NCI-H748 (cell line): Measurements from ENCODE around the gene ABCC9.

ENCODE experiments used
- DNase-seq: peaks from one replicate; lab custom pipeline; 2025; ENCODE audit not compliant: unreplicated experiment; lab: John Stamatoyannopoulos, UW

The ABCC9 gene

DNA sequence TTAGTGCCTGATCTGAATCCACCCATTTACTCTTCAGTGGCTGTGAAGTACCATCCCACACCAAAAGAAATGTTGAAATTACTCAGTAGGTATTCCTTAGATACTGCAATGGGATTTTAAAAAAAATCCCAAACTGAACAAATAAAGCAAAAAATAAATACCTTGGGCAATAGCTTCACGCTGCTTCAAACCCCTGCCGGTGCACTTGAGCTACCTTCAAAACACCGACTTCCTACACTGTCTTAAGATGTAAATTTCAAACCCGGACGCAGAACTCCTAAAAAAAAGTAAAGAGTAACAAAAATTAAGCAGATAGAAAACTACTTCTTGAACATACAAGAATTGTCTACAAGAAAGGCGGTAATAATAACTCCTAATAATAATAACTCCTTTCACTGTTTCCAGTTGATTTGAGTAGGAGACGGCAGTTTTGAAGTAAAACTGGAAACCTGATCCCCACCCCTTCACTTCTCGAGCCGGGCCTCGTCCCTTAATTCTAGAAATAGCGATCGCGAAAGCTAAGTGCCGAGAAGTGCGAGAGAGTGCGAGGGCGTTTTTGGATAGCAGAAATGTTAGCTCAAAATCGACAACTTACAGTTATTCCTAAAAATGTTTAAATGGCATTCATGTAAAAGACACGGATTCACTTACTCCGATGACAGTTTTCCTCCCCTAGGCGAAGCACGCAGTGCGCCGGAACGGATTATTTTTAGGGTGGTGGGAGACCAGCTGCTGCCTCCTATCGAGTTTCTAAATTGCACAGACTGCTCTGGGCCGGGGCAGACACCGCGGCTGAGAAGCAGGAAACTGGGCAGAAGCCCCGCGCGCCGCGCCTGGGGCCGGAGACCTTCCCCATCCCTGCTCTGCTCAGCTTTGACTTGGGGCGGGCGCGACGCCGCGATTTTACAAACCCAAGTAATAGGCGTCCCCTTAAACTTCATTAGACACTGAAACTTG lies at the start of gene ABCC9:
ABCC9 (minus strand) TSS at position 878 of the 957 bp plus-strand sequence. CDS start 4,752 bp downstream, outside the sequence.
- no peak for DNase-seq

DNA sequence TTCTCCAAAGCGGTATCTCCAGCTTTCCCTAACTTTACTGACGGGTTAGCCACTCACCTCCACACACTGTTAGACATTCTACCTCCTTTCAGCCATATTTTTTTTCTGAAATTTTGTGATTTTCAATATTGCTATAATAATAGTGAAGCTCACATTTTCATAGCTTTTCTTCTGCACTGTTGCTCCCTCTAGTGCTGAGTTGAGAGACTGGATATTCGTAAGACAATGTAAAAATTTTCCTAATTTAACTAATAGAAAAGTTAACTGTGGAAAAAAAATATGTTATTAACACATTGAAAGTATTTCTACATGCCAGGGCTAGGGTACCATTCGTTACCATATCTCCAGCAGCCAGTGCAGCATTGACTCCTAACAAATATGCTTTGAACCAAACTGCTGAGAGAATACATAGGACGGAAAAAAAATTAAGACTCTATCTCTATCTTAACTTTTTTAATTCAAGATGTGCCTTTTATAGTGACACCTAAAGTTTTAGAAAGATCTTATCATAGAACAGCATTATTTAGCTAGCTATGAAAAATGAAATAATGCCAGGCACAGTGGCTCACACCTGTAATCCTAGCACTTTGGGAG lies 48.7 kb upstream of the ABCC9 start:
- DNase-seq = peak; percentile 2

DNA sequence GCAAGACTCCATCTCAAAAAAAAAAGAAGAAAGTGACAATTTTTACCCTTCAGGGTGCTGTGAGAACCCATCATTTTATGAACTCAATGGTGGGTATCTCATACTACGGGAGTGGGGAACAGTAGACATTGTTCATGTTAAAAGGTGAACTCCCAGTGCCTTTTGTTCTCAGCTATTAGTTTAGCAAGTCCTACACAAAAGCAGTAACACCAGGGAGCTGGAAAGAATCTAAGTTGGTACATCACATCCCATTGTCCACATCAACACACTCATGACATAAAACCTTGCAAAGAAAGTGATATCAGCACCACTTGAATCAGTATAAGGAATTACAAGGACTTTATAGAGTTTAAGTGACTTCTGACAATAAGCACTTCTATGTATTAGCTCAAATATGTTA lies 47.4 kb upstream of the ABCC9 start:
- DNase-seq = no peak

DNA sequence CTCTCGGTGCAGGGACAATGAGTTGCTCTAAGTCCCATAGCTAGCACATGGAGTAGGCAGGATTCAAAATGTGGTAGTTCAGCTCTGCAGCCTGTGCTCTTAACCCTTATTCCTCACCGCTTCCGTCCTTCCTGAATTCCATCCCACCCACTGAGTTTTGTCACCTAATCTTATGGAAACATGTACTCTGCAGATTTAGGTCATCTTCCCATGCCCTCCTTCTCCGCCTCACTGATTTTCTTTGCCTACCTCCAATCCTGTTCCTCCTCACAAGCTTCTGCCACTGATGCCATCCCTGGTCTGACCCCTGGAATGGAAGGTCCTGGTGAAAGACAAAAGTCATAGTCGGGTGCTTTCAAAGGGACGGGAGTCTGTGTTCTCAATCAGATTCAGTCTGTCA lies 46.5 kb upstream of the ABCC9 start:
- no peak for DNase-seq

DNA sequence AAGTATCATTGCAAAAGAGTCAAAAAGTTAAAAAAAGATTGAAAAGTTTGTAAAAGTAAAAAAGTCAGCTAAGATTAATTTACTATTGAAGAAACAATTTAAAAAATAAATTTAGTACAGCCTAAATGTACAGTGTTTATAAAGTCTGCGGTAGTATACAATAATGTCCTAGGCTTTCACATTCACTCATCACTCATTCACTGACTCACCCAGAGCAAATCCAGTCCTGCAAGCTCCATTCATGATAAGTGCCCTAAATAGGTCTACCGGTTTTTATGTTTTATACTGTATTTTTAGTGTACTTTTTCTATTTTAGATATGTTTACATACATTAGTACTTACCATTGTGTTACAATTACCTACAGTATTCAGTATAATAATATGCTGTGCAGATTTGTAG lies 43.9 kb upstream of the ABCC9 start:
- no peak for DNase-seq

DNA sequence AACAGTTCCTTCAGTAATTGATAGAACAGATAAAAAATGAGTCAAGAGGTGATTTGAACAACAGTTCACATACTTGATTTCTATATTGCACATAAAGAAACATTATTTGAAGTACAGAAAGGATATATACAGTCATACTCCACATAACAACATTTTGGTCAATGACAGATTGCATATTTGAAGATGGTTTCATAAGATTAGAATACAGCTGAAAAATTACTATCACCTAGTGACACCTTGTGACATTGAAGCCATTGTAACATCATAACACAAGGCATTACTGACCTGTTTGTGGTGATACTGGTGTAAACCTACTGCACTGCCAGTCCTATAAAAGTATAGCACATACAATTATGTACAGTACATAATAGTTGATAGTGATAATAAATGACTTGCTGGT lies 43.1 kb upstream of the ABCC9 start:
- no peak for DNase-seq

DNA sequence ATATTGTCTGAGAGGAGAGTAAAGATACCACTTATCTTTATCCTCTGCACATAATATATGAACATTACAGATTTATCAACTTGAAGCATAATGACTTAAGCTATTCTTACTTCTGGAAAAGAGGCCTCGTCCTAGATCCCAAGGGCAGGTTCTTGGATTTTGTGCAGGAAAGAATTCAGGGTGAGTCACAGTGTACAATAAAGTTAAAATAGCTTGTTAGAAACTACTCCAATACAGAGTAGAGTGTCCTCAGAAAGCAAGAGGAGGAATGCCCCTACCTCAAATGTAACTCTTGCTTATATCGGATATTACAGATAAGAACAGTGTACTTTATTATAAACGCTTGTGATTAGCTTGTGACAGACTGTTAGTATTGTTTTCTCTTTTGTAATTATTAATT lies 41.9 kb upstream of the ABCC9 start:
- DNase-seq = no peak

DNA sequence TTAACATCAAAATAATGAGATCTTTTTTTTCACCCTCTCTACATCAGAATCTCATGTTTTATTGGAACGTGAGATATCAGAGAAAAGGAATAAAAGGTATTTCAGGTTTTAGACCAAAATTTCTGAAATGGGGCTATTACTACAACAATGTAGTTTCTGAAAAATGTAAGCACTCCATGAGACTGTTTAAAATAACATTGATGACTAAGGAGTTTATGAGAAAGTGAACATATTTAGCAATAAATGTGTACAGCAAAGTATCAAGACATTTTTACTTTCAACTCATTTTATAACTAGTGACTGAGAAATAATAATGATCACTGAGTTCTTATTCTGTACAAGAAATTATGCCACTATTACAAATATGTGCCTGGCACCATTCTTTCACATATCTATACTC lies 39.3 kb upstream of the ABCC9 start:
- DNase-seq = no peak

DNA sequence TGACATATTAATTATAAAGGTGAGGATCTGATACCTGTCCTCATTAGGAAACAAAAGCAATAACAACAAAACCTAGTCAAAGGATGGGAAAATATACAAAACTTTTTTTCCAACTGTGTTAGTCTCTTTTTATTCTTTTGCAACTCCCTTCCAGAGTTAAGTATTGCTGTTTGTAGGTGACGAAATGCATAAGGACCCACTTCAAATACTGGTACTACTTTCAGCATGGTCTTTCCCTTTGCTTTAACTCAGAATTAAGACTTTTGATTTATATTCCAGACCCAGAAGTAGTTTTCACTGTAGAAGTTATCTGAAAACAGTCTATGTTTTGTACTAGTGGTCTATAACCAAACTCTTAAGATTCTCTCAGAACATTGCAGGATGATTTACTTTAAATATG lies 34.1 kb upstream of the ABCC9 start:
- DNase-seq = no peak

DNA sequence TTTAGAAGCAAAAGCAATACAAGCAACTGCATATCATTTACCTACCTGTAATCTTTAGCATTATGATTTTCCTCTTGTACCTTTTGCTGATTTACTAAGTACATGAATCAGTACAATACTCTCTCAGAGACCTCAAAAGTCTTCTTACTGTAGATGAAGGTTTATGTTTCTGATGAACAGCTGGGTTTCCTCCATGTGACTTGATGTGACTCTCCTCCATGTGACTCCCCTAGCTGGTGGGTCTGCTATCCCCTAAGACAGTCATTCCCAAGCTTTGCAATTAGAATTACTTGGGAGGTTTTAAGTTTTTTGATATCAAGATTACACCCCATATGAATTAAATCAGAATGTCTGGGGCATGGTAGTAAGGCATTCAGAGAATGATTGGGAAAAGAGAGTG lies 32.0 kb upstream of the ABCC9 start:
- no peak for DNase-seq

DNA sequence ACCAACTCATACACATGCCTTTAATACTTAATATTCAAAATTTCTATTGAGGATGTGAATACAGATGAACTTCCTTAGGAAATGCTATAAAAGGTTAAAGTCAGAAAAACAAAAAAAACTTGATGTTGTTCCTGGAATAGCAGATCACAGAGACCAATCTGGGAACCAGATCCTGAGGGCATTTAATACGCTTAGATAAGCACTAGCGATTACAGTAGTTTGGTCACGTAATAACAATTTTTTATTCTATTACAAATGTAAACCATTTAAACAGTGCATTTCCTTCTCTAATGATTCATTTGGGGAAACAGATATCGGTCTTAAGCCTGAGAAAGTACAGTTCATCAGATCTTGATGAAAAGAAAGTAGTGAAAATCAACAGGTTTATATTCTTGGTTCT lies 30.8 kb upstream of the ABCC9 start:
- no peak for DNase-seq

DNA sequence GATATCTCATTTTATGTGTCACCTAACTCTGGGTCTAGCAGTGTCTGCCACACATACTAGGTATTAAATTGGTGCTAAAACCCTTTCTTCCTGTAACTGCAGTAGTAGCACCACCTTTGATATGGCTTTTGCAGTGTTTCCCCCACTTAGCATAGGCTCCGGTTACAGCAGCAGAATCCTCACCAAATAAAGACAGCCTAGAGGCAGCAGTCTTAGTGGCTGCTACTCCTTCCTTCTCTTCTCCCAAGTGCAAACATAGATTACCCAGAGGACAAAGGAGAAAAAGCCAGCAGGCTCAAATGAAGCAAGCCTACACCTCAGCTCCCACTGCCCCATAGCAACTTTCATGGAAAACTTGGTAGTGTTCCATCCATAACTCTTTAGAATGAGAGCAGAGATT lies 30.1 kb upstream of the ABCC9 start:
- no peak for DNase-seq

DNA sequence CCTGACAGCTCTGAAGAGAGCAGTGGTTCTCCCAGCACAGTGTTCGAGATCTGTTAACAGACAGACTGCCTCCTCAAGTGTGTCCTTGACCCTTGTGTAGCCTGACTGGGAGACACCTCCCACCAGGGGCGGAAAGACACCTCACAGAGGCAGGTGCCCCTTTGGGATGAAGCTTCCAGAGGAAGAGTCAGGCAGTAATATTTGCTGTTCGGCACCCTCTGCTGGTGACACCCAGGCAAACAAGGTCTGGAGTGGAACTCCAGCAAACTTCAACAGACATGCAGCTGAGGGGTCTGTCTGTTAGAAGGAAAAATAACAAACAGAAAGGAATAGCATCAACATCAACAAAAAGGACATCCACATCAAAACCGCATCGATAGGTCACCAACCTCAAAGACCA lies 21.6 kb upstream of the ABCC9 start:
- DNase-seq = no peak

DNA sequence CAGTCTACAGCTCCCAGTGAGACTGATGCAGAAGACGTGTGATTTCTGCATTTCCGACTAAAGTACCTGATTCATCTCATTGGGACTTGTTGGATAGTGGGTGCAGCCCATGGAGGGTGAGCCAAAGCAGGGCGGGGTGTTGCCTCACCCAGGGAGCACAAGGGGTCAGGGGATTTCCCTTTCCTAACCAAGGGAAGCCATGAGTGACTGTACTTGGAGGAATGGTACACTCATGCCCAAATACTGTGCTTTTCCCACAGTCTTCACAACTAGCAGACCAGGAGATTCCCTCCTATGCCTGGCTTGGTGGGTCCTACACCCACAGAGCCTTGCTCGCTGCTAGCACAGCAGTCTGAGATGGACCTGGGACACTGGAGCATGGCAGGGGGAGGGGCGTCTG lies 21.0 kb upstream of the ABCC9 start:
- no peak for DNase-seq

DNA sequence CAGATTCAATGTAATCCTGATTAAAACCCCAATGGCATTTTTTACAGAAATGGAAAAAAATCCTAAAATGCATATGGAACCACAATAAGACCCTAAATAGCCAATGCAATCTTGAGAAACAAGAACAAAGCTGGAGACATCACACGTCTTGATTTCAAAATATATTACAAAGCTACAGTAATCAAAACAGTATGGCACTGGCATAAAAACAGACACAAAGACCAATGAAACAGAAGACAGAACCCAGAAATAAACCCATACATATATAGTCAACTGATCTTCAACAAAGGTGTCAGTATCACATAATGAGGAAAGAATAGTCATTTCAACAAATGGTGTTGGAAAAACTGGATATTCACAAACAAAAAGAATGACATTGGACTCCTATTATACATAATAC lies 9.4 kb upstream of the ABCC9 start:
- DNase-seq = no peak

DNA sequence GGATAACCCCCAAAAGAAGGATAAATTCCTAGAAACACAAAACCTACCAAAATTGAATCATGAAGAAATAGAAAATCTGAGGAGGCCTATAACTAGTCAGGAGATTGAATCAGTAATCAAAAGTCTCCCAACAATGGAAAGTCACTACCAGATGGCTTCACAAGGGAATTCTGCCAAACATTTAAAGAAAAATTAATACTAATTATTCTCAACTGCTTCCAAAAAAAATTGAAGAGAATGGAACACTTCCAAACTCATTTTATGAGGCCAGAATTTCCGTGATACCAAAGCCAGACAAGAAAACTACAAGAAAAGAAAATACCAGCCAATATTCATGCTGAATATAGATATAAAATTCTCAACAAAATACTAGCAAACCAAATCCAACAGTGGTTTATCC lies 7.8 kb upstream of the ABCC9 start:
- DNase-seq = no peak

DNA sequence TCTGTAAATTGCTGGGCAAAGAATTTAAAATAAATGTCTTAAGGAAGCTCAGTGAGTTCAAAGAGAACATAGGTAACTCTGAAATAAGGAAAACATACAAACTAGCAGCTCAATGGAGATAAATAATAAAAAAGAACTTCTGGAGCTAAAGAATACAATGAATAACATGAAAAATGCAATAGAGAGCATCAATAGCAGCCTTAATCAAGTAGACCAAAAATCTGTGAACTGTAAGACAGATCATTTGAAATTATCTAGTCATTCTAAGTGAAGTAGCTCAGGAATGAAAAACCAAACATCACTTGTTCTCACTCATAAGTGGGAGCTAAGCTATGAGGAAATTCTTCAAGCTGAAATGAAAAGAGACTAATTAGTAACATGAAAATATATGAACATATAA lies 5.8 kb upstream of the ABCC9 start:
- DNase-seq = no peak

DNA sequence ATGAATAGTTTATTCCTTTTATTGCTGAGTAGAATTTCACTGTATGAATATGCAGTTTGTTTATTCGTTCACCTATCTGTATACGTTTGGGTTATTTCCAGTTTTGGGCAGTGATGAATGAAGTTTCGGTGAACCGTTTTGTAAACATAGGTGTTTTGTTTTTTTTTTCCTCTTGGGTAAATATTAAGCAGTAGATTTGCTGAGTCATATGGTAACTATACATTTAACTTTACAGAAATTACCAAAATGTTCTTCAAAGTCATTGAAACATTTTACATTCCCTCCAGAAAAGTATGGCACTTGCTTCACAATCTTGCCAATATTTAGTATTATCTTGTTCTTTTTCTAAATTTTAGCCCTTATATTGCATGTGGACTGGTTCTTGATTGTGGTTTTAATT lies 3.8 kb upstream of the ABCC9 start:
- no peak for DNase-seq

DNA sequence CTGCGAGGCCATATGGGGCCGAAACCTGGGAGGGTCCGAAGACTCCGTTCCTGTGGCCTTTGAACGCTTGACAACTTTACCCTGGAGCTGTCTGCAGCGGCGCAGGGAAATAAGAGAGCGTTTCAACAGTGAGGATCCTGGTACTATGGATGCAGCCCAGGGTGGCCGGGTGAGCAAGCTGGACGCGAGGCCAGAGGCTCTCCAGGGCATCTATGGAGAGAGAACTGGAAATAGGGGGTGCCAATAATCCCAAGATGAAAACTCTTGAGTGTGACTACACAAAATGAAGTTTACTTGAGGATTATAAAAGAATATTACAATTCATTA lies 1.1 kb upstream of the ABCC9 start:
- DNase-seq = no peak

DNA sequence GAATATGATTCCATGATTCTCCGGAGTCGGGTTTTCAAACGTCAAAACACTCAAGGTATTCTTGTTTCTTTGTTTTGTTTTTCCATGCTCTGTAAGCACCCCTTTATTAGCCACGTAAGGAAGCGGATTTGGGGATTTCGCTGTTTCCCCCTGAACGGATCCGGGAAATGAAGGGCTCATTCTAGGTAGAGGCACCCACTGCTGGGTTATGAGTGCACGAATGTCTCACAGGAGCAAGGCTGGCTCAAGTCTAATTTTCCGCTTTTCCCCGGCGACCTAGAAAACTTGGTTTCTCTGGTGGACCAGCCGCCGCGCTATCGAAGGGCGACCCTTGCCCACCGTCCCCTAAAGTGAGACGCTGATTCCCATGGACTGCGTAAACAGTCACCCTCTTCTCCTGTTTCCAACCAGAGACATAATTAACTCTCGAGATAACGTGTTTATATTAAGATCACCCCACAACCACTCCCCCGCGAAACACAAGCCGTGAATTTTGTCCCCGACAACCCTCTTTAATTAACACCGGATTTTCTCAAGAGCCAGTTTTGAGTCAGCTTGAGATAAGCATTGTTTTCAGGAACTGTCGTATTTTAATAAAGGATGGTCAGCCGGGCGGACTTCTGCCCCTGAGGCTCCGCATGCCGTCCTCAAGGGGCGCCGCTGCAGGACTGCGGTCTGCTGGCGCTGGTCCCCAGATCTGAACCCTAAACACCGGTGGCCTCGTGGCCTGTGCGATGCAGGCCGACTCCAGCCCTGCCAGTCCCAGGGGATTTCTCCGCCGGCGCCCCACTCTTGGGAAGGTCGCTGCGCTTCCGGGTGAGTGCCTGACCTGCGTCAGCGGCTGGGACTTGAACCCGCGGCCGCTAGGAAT lies 515 bp upstream of the ABCC9 start:
- no peak for DNase-seq

DNA sequence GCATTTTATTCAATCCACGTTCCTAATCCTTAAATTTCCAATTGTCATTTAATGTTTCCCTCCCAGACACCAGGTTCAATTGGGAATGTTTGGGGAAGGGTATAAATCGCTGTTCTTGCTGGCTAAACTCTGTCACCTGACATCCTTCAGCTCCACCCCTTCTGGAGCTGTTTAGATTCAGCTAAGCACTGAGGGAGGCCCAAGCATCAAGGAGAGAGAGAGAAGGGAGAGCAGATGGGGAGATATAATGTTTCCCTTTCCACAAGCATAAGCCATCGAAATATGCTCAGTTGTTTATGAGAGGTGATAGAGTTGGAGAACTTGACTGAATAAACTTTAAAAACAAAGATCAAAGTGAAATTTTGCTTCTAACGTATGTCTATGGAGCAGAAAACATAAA lies 1.8 kb downstream of the ABCC9 start:
- DNase-seq = no peak

DNA sequence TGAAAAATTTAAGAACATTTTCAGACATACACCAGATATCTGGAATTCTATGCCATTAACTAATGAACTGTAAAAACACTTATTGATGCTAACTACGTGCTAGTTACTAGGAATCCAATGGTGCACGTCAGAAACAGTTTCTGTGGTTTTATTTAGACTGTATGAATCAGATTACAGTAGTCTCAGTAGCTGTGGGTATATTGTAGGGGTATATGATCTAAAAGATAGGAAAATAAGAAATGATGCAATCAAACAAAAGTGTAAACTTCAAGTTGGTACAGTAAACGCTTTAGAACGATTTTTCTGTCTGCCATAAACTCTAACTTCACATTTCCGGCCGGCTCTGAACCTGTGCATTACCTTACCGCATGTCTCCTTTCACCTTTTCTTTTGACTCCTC lies 2.3 kb downstream of the ABCC9 start:
- no peak for DNase-seq
